Liver (tissue), 3 donors: ENCODE results near the gene DBT.

Experiments used
- EGR1 ChIP-seq, 2 donors: IDR thresholded peaks; 2 replicates each; pipeline ENCODE4 v1.6.1; 2016 to 2018; ENCODE audit warnings: antibody characterized with exemption in 2 of 2, low read depth in 2 of 2
- RAD21 ChIP-seq, 2 donors: IDR thresholded peaks; 2 replicates each; pipeline ENCODE4 v1.6.1; 2016; ENCODE audit warnings: antibody characterized with exemption in 2 of 2, mild to moderate bottlenecking in 2 of 2
- SP1 ChIP-seq: IDR thresholded peaks from 2 replicates; pipeline ENCODE4 v1.6.1; 2018; ENCODE audit warnings: antibody characterized with exemption, mild to moderate bottlenecking
- TAF1 ChIP-seq: conservative IDR thresholded peaks from 2 replicates; pipeline ENCODE4 v1.6.1; 2016; ENCODE audit warnings: antibody characterized with exemption, mild to moderate bottlenecking
- YY1 ChIP-seq: IDR thresholded peaks from 2 replicates; pipeline ENCODE4 v1.6.1; 2016; ENCODE audit warnings: antibody characterized with exemption, mild to moderate bottlenecking
- TF ChIP-seq, protein P1 (sequence below): fragments of 150-350 bp; IDR thresholded peaks from 2 replicates; pipeline ENCODE4 v1.5.1; 2017; ENCODE audit warnings: improper control_type of control experiment, low read depth, low read length; ENCODE audit not compliant: missing input control
- TF ChIP-seq, protein P2 (sequence below): IDR thresholded peaks from 2 replicates; pipeline ENCODE4 v1.6.1; 2016; ENCODE audit warnings: antibody characterized with exemption
- TF ChIP-seq, protein P3 (sequence below): IDR thresholded peaks from 2 replicates; pipeline ENCODE4 v1.6.1; 2016; ENCODE audit warnings: antibody characterized with exemption, mild to moderate bottlenecking
- donor health status: healthy.
- donor health status: healthy.

DNA sequence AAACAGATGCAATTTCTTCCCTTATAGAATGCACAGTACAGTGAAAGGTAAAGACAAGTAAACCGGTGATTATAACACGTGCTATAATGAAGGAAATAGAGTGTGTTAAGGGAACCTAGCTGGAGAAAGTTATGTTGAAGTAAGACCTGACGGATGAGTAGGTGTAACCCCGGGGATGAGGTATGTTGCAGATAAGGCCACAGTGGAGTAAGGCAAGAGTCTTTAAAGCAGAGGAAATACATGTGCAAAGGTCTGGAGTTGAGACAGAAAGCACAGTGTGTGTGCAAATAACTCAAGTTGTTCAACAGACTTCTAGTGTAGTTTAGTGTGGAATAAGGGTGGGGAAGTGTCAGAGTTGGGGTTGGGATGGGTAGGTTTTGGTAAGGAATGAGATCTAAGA is 2.9 kb downstream of the DBT start:
- TF ChIP-seq, protein P1, sequence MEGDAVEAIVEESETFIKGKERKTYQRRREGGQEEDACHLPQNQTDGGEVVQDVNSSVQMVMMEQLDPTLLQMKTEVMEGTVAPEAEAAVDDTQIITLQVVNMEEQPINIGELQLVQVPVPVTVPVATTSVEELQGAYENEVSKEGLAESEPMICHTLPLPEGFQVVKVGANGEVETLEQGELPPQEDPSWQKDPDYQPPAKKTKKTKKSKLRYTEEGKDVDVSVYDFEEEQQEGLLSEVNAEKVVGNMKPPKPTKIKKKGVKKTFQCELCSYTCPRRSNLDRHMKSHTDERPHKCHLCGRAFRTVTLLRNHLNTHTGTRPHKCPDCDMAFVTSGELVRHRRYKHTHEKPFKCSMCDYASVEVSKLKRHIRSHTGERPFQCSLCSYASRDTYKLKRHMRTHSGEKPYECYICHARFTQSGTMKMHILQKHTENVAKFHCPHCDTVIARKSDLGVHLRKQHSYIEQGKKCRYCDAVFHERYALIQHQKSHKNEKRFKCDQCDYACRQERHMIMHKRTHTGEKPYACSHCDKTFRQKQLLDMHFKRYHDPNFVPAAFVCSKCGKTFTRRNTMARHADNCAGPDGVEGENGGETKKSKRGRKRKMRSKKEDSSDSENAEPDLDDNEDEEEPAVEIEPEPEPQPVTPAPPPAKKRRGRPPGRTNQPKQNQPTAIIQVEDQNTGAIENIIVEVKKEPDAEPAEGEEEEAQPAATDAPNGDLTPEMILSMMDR, result no peak
- TF ChIP-seq TAF1 (no peak), SP1 (no peak), RAD21 (IDR thresholded peaks at IDR 0.05) (no peak), EGR1 (IDR thresholded peaks at IDR 0.05; ENCODE audit: low read depth in 2 of 2) (no peak), YY1 (no peak)
- TF ChIP-seq, protein P2, sequence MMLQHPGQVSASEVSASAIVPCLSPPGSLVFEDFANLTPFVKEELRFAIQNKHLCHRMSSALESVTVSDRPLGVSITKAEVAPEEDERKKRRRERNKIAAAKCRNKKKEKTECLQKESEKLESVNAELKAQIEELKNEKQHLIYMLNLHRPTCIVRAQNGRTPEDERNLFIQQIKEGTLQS, result no peak
- TF ChIP-seq, protein P3, sequence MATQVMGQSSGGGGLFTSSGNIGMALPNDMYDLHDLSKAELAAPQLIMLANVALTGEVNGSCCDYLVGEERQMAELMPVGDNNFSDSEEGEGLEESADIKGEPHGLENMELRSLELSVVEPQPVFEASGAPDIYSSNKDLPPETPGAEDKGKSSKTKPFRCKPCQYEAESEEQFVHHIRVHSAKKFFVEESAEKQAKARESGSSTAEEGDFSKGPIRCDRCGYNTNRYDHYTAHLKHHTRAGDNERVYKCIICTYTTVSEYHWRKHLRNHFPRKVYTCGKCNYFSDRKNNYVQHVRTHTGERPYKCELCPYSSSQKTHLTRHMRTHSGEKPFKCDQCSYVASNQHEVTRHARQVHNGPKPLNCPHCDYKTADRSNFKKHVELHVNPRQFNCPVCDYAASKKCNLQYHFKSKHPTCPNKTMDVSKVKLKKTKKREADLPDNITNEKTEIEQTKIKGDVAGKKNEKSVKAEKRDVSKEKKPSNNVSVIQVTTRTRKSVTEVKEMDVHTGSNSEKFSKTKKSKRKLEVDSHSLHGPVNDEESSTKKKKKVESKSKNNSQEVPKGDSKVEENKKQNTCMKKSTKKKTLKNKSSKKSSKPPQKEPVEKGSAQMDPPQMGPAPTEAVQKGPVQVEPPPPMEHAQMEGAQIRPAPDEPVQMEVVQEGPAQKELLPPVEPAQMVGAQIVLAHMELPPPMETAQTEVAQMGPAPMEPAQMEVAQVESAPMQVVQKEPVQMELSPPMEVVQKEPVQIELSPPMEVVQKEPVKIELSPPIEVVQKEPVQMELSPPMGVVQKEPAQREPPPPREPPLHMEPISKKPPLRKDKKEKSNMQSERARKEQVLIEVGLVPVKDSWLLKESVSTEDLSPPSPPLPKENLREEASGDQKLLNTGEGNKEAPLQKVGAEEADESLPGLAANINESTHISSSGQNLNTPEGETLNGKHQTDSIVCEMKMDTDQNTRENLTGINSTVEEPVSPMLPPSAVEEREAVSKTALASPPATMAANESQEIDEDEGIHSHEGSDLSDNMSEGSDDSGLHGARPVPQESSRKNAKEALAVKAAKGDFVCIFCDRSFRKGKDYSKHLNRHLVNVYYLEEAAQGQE, result no peak
